ENCODE measurements around the gene SEMA4C. TPM values are rescaled to one million over a fixed set of nuclear protein-coding genes. Genes with fewer than 3 reads are reported as not detected.

Gene SEMA4C
- total RNA-seq, 1 experiment from 2014 or later, result 40.2 TPM

- peaks cover 3% of the 10 kb centered on the region; the same call in 1 of the 2 replicates for H3K9me3 ChIP-seq (ENCODE audit: control insufficient read depth, insufficient read depth, low read depth, low read length)
- TF ChIP-seq SIN3A (IDR thresholded peaks at IDR 0.05; ENCODE audit: borderline replicate concordance, insufficient read depth, low read depth, low read length), result no peak
- TF ChIP-seq CTCF (IDR thresholded peaks at IDR 0.05), result no peak
- TF ChIP-seq POLR2AphosphoS5 (IDR thresholded peaks at IDR 0.05; ENCODE audit: low read depth, low read length), result no peak
- TF ChIP-seq REST (IDR thresholded peaks at IDR 0.05; ENCODE audit: insufficient read depth in 1 of 2, low read depth in 2 of 2, low read length in 1 of 2), result no peak
- no peak for TF ChIP-seq TCF7L2 (IDR thresholded peaks at IDR 0.05; ENCODE audit: low read depth, low read length)
- H3K27ac ChIP-seq (ENCODE audit: low read length), result no peak overlapping the region
- POLR2A ChIA-PET, result no interaction called here
- no peaks in the 10 kb centered on the region for H3K36me3 ChIP-seq (ENCODE audit: control insufficient read depth, insufficient read depth, low read length)
- CTCF ChIA-PET, result no interaction called here
- in situ Hi-C loops (cut with HindIII; ENCODE audit: low pct_unique_long_range_greater_than_20kb, low sequenced_read_pairs), result no loop called here
- DNase-seq (ENCODE audit: low read depth, low spot score), result no peak
- no peaks in the 10 kb centered on the region for H3K27me3 ChIP-seq (ENCODE audit: control insufficient read depth, insufficient read depth, low read length)
- BruUV-seq (replicated peaks), result no TSS peak
- no peak overlapping the region for H3K4me3 ChIP-seq (ENCODE audit: low read depth in 2 of 2, low read length in 2 of 2)
- H3K4me1 ChIP-seq (ENCODE audit: control insufficient read depth, insufficient read depth, low read length), result no peaks in the 10 kb centered on the region
- no peak for ATAC-seq
- intact Hi-C loops (cut with micrococcal nuclease; ENCODE audit: unreplicated experiment), result no loop called here
Observed at GRCh38 chr2:96918092-96918753, 48.3 kb upstream of the SEMA4C start.

- DNase-seq (ENCODE audit: low read depth, low spot score) (no peak), ATAC-seq (no peak)
- Histone ChIP-seq H3K9me3 (ENCODE audit: control insufficient read depth, insufficient read depth, low read depth, low read length) (peaks cover 3% of the 10 kb centered on the region; the same call in 1 of the 2 replicates), H3K36me3 (ENCODE audit: control insufficient read depth, insufficient read depth, low read length) (no peaks in the 10 kb centered on the region), H3K27me3 (ENCODE audit: control insufficient read depth, insufficient read depth, low read length) (no peaks in the 10 kb centered on the region), H3K4me3 (ENCODE audit: low read depth in 2 of 2, low read length in 2 of 2) (no peak overlapping the region), H3K27ac (ENCODE audit: low read length) (no peak overlapping the region), H3K4me1 (ENCODE audit: control insufficient read depth, insufficient read depth, low read length) (no peaks in the 10 kb centered on the region)
- in situ Hi-C loops (cut with HindIII; ENCODE audit: low pct_unique_long_range_greater_than_20kb, low sequenced_read_pairs), result no loop called here
- CTCF ChIA-PET, result no interaction called here
- POLR2A ChIA-PET, result no interaction called here
- TF ChIP-seq TCF7L2 (IDR thresholded peaks at IDR 0.05; ENCODE audit: low read depth, low read length) (no peak), REST (IDR thresholded peaks at IDR 0.05; ENCODE audit: insufficient read depth in 1 of 2, low read depth in 2 of 2, low read length in 1 of 2) (no peak), CTCF (IDR thresholded peaks at IDR 0.05) (no peak)
- intact Hi-C loops (cut with micrococcal nuclease; ENCODE audit: unreplicated experiment), result no loop called here
- no TSS peak for BruUV-seq (replicated peaks)
Observed at GRCh38 chr2:96916646-96917543, 47.0 kb upstream of the SEMA4C start.
